SH-SY5Y (cell line): ENCODE results near the gene MTX1.

Experiments
- GATA2 ChIP-seq: IDR thresholded peaks from 2 replicates; pipeline ENCODE4 v1.6.1; 2011; ENCODE audit warnings: mild to moderate bottlenecking, low read depth, low read length
- GATA3 ChIP-seq: IDR thresholded peaks from 2 replicates; pipeline ENCODE4 v1.6.1; 2011; ENCODE audit warnings: low read depth, mild to moderate bottlenecking, low read length, moderate library complexity

- no peak for TF ChIP-seq GATA3
- TF ChIP-seq GATA2, result no peak
These were observed 17.9 kb downstream of the MTX1 start for GRCh38 chr1:155226188-155226909.
